HG03060 (cell line): ENCODE measurements around the gene THOP1.
"Not testable (repeated sequence)": the region's sequence is repeated elsewhere in the genome, so short reads cannot be mapped to it uniquely, and the experiment has no call there.

Source experiments
- ATAC-seq: cut with Tn5 transposase; IDR thresholded peaks from one replicate; pipeline ENCODE4 v1.9.1; 2021; ENCODE audit warnings: low read depth, moderate number of reproducible peaks; ENCODE audit not compliant: unreplicated experiment

The THOP1 gene

DNA sequence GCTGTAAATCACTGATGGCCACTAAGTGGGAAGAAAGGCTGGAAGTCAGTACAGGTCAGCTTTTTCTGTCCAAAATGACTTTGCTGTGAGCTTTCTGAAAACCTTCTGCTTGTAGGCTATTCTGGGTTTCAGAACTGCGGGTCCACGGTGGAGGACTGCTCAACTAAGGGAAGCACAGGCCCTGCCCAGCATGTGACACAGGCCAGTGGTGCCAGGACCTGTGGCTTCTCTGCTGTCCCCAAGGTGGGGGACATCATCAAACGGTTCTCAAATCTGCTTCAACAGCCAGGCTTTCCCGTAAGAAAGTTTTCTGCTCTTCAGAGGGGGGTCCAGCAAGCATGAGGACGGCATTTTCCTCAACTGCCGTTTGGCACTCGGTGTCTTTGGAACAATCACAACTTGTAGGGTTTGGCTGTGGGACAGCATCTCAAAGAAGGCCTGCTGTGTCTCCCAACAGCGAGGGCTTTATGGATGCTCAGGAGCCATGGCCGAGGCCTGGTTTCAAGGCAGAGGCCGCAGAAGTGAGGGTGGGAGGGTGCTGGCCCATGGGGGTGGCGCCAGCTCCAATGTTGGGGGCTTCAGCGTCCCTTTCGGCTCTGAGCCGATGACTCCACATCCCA is 6.1 kb upstream of the THOP1 start:
- ATAC-seq = no peak

DNA sequence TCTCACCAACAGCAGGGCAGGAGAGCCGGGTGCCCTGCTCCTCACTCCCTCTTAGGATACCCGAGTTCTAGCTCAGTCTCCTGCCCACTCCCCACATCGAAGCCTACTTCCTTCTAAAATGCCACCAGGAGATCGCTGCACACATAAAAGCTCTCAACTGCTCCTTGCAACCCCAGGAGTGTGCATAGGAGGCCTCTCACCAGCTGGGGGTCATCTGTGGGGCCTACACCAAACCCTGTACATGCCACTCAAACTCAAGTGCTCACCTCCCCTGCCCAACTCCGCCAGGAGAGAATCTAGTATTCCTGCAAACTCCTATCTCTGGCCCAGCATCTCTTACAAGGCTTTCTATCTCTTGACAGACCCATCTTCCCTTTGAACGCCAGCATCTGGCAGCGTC is 5.0 kb upstream of the THOP1 start:
- ATAC-seq = no peak

DNA sequence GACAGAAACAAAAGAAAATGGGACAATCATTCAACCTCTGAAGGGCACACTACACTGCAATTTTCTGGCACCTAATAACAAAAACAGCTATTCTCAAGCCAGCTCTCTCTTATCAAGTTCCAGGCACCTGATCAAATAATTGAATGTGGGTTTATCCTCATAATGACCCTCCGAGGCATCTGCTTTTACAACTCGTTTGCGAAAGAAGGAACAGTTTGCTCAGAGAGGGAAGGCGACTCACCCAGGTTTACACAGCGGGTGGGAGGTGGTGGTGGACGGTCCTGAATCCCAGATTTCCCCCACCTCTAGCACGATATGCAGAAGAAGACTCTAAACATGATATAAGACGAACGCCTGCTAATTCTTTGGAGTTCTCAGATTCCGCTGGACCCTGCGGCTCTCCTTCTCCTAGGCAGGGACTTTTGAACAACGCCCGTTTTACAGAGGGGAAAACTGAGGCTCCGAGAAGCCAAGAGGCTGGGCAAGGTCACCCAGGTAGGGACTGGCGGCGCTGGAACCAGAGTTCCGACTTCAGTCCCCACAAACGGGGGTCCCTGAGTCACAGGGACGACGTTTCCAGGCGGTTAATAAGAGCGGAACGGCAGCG is 2.9 kb upstream of the THOP1 start:
- no peak for ATAC-seq

- peak; percentile 63 for ATAC-seq
Measured at GRCh38 chr19:2782936-2783780, 2.1 kb upstream of the THOP1 start, which contains the start of gene SGTA. SGTA (minus strand) TSS chr19:2783273; CDS start chr19:2769068, 14,205 bp downstream.

- ATAC-seq = no peak
Measured at GRCh38 chr19:2783781-2784145, 1.5 kb upstream of the THOP1 start.

DNA sequence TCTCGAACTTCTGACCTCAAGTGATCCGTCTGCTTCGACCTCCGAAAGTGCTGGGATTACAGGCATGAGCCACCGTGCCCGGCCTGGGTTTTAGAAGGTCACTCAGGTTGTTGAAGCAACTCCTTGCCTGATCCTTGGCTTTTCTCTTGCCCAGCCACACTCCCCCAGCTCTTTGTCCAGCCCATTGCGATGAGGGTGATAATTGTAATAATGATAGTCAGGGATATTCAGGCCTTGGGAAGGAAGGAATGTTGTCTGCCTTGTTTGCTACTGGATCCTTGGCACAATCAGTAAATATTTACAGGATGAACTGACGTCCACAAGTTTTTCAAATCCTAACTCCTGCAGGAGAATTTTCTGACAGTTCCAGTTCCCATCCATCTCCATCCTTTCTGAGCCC is 1.8 kb downstream of the THOP1 start:
- ATAC-seq = no peak

- no peak for ATAC-seq
Measured at GRCh38 chr19:2788237-2788636, 2.9 kb downstream of the THOP1 start.

DNA sequence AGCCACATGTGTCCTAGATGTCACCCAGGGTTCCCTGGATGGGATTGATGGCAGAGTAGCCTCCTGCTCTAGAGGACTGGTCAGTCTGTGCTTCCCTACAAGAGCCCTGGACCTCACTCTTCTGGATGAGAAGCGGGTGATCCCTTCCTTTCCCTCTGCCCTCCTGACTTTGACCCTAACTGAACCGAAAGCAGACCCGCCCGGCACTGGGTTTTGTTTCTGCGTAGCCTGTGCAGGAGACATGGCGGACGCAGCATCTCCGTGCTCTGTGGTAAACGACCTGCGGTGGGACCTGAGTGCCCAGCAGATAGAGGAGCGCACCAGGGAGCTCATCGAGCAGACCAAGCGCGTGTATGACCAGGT is 4.9 kb downstream of the THOP1 start:
- ATAC-seq = no peak

- no peak for ATAC-seq
Measured at GRCh38 chr19:2790557-2791271, 5.4 kb downstream of the THOP1 start.

DNA sequence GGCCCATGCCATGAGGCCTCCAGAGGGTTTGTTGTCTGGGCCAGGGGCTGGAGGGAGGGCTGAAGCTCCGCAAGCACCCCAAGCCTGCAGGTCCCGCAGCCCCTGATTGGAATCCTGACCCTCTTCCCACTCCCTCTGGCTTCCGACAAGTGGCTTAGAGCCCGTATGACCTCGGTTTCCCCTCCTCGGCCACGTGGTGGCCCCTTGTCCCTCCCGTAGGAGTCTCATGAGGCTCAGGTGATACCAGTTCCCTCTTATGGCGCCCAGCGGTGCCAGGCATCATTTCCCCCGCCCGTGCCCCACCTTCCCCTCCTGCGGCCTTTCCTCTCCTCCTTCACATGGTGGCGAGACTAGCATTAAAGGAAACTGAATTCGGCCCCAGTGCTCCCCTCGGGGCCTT is 6.1 kb downstream of the THOP1 start:
- no peak for ATAC-seq

GRCh38 chr19:2791876-2792275 is 6.6 kb downstream of the THOP1 start:
- no peak for ATAC-seq

DNA sequence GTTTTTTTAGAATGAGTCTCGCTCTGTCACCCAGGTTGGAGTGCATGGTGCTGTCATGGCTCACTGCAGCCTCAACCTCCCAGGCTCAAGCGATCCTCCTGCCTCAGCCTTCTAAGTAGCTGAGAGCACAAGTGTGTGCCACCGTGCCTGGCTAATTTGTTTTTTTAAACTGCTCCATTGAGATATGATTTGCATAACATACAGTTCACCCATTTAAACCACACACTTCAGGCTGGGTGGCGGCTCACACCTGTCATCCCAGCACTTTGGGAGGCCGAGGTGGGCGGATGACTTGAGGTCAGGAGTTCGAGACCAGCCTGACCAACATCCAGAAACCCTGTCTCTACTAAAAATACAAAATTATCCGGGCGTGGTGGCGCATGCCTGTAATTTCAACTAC is 7.4 kb downstream of the THOP1 start:
- ATAC-seq = not testable (repeated sequence)

DNA sequence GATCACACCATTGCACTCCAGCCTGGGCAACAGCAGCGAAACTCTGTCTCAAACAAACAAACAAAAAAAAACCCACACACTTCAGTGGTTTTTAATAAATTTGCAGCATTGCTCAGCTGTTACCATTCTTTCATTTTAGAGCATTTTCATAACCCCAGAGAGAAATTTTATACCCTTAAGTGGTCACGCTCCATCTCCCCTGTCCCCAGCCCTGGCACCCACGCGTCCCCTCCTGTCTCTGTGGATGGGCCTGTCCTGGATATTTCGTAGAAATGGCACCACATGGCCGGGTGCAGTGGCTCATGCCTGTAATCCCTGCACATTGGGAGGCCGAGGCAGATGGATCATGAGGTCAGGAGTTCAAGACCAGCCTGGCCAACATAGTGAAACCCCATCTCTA is 7.8 kb downstream of the THOP1 start:
- ATAC-seq = no peak

DNA sequence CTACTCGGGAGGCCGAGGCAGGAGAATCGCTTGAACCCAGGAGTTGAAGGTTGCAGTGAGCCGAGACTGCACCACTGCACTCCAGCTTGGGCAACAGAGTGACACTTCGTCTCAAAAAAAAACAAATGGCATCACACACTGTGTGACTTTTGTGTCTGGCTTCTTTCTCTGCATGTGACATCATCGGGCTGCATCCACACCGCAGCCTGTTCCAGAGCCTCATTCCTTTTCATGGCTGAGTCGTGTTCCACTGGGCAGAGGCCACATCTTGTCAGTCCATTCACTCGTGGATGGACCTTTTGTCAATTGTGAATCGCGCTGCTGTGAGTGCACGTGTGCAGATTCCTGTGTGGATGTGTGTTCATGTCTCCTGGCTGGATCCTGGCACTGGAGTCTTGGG is 8.3 kb downstream of the THOP1 start:
- no peak for ATAC-seq

- no peak for ATAC-seq
Measured at GRCh38 chr19:2795827-2796658, 10.7 kb downstream of the THOP1 start.

GRCh38 chr19:2796659-2797266 is 11.5 kb downstream of the THOP1 start:
- ATAC-seq = no peak

DNA sequence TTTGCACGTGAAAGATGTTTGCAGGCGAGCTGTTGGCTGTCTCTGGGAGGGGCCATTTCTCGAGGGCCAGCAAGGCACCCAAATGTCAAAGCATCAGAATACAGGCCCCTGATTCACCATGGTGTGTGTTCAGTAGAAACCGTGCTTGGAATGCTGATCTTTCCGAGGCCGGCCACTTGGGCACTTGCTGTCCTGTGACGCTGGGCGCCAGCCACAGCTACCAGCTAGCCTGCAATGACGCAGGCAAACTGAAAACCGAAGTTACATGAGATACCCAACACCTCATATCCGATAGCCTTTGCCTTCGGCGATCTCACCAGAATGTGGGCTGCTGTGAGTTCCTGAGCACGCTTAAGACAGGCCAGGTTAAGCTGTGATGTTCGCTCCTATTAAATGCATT is 12.0 kb downstream of the THOP1 start:
- no peak for ATAC-seq

DNA sequence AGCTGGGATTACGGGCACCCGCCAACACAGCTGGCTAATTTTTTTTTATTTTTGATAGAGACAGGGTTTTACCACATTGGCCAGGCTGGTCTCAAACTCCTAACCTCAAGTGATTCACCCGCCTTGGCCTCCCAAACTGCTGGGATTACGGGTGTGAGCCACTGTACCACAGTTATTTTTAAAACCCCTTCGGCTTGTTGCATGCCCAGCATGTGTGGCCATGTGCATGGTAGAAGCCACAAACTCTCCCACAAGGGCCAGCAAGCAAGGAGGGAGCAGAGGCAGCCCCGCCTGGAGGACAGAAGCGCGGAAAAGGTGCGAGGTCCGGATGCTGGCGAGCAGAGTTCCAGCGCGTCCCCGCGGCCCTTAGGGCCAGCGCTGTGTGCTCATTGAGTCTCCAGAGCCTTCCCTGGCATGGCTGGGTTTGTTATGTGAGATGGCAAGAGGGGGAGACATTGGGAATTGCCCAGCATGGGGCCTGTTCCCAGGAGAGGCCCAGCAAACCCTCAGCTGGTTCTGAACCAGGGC is 12.9 kb downstream of the THOP1 start:
- ATAC-seq = no peak

- no peak for ATAC-seq
Measured at GRCh38 chr19:2798733-2799132, 13.4 kb downstream of the THOP1 start.
